A549 (cell line): ENCODE results near the gene RASL10A. TPM values are rescaled to one million over a fixed set of nuclear protein-coding genes. Genes with fewer than 3 reads are reported as not detected.

Source experiments
- ATAC-seq, 2 experiments: fragments of 200-7000 bp in 1 of 2; fragments of >200 bp in 1 of 2; cut with Nextera tagmentation in 1 of 2; cut with Tn5 transposase in 1 of 2; 3 replicates each; pipeline versions ENCODE4 v1.8.0 to v1.9.1; 2018 to 2020; ENCODE audit warnings: mild to moderate bottlenecking in 1 of 2, moderate library complexity in 1 of 2
- CTCF ChIA-PET: fragments of 300-600 bp; sonication (Branson Sonifier 250); formaldehyde crosslinking; extraction: SDS; loops from one replicate; lab custom pipeline; 2021; ENCODE audit warnings: antibody characterized with exemption, inconsistent platforms; lab: Yijun Ruan, JAX
- POLR2A ChIA-PET: fragments of 350-600 bp; formaldehyde crosslinking; extraction: SDS; loops from one replicate; lab custom pipeline; 2021; ENCODE audit warnings: antibody characterized with exemption, inconsistent platforms; lab: Yijun Ruan, JAX
- DNase-seq, 2 experiments: peaks; one replicate each; pipeline versions ENCODE4 v3.0.0 to v3.0.0-alpha.2; 2011 to 2016; ENCODE audit warnings: low read depth in 1 of 2, low spot score in 1 of 2
- FAIRE-seq: peaks from 2 replicates; lab custom pipeline; 2011; peaks lifted over from hg19 to GRCh38; lab: Jason Lieb, UNC
- H3K27ac ChIP-seq, 2 experiments: fragments of >200 bp; sonication (Bioruptor Twin); formaldehyde crosslinking; 3 replicates each; pipeline ENCODE4 v1.5.1; 2016 to 2017
- H3K4me1 ChIP-seq: fragments of >200 bp; sonication (Bioruptor Twin); formaldehyde crosslinking; 3 replicates; pipeline ENCODE4 v1.6.1; 2016
- H3K4me2 ChIP-seq: fragments of >200 bp; sonication (Bioruptor Twin); formaldehyde crosslinking; 3 replicates; pipeline ENCODE4 v1.6.1; 2016
- H3K4me3 ChIP-seq: fragments of >200 bp; sonication (Bioruptor Twin); formaldehyde crosslinking; 3 replicates; pipeline ENCODE4 v1.5.1; 2016
- H3K9me3 ChIP-seq: fragments of >200 bp; sonication (Bioruptor Twin); formaldehyde crosslinking; 3 replicates; pipeline ENCODE4 v1.6.1; 2016
- CEBPB ChIP-seq, 2 experiments: fragments of >200 bp in 1 of 2; sonication (Bioruptor Twin) in 1 of 2; formaldehyde crosslinking in 1 of 2; IDR thresholded peaks; 2 replicates each; pipeline ENCODE4 v1.6.1; 2012 to 2016
- CHD2 ChIP-seq: fragments of 150-350 bp; IDR thresholded peaks from 2 replicates; pipeline ENCODE4 v1.6.1; 2014; ENCODE audit warnings: low read length; ENCODE audit not compliant: partially characterized antibody
- EHF ChIP-seq: fragments of 250-450 bp; sonication (Bioruptor Pico); IDR thresholded peaks from 2 replicates; pipeline ENCODE4 v1.5.0; 2020; ENCODE audit warnings: mild to moderate bottlenecking
- EHMT2 ChIP-seq: fragments of 200-600 bp; sonication (generic); IDR thresholded peaks from 2 replicates; pipeline ENCODE4 v1.6.1; 2016; ENCODE audit warnings: antibody characterized with exemption, low read depth, mild to moderate bottlenecking, moderate library complexity
- EP300 ChIP-seq, 2 experiments: fragments of >200 bp; sonication (Bioruptor Twin); formaldehyde crosslinking; IDR thresholded peaks; 2 replicates in 1 of 2; 3 replicates in 1 of 2; pipeline ENCODE4 v1.6.1; 2016 to 2017
- ESRRA ChIP-seq: fragments of 150-350 bp; IDR thresholded peaks from 2 replicates; pipeline ENCODE4 v1.6.1; 2014; ENCODE audit warnings: mild to moderate bottlenecking, low read length, borderline replicate concordance
- FOSB ChIP-seq: fragments of 250-450 bp; sonication (Bioruptor Pico); IDR thresholded peaks from 2 replicates; pipeline ENCODE4 v1.5.0; 2020; ENCODE audit warnings: mild to moderate bottlenecking, moderate library complexity
- FOXS1 ChIP-seq: fragments of 250-450 bp; sonication (Bioruptor Pico); IDR thresholded peaks from 2 replicates; pipeline ENCODE4 v1.5.0; 2020; ENCODE audit warnings: mild to moderate bottlenecking, moderate library complexity
- HOXA7 ChIP-seq: fragments of 250-450 bp; sonication (Bioruptor Pico); IDR thresholded peaks from 2 replicates; pipeline ENCODE4 v1.5.0; 2020; ENCODE audit warnings: mild to moderate bottlenecking, moderate library complexity
- HOXB13 ChIP-seq: fragments of 250-450 bp; sonication (Bioruptor Pico); IDR thresholded peaks from 2 replicates; pipeline ENCODE4 v1.5.0; 2020; ENCODE audit warnings: low read depth, mild to moderate bottlenecking, moderate library complexity
- KDM5A ChIP-seq: fragments of 200-600 bp; sonication (generic); IDR thresholded peaks from 2 replicates; pipeline ENCODE4 v1.6.1; 2016; ENCODE audit warnings: antibody characterized with exemption, mild to moderate bottlenecking
- MAZ ChIP-seq: fragments of 150-350 bp; IDR thresholded peaks from 2 replicates; pipeline ENCODE4 v1.6.1; 2014; ENCODE audit warnings: antibody characterized with exemption, low read depth, low read length, borderline replicate concordance
- MYC ChIP-seq: IDR thresholded peaks from 2 replicates; pipeline ENCODE4 v1.6.1; 2012; ENCODE audit warnings: mild to moderate bottlenecking, inconsistent platforms, low read length, improper control_type of control experiment, borderline replicate concordance
- NFE2L2 ChIP-seq: fragments of 150-350 bp; conservative IDR thresholded peaks from 2 replicates; pipeline ENCODE4 v1.6.1; 2014; ENCODE audit warnings: low read length
- NR3C1 ChIP-seq: fragments of >200 bp; sonication (Bioruptor Twin); formaldehyde crosslinking; IDR thresholded peaks from 3 replicates; pipeline ENCODE4 v1.6.1; 2017
- RAD21 ChIP-seq, 2 experiments: fragments of >200 bp in 1 of 2; sonication (Bioruptor Twin) in 1 of 2; formaldehyde crosslinking in 1 of 2; IDR thresholded peaks in 1 of 2; conservative IDR thresholded peaks in 1 of 2; 2 replicates in 1 of 2; 3 replicates in 1 of 2; pipeline ENCODE4 v1.6.1; 2012 to 2018; ENCODE audit warnings: inconsistent platforms in 1 of 2
- SMC3 ChIP-seq: fragments of >200 bp; sonication (Bioruptor Twin); formaldehyde crosslinking; IDR thresholded peaks from 3 replicates; pipeline ENCODE4 v1.6.1; 2018; ENCODE audit warnings: inconsistent platforms
- TFCP2L1 ChIP-seq: fragments of 250-450 bp; sonication (Bioruptor Pico); IDR thresholded peaks from 2 replicates; pipeline ENCODE4 v1.5.0; 2021; ENCODE audit warnings: mild to moderate bottlenecking
- ZC3H11A ChIP-seq: fragments of 450-650 bp; IDR thresholded peaks from 2 replicates; pipeline ENCODE4 v1.6.1; 2014; ENCODE audit warnings: antibody characterized with exemption, mild to moderate bottlenecking
- ZFP36 ChIP-seq: fragments of 450-650 bp; IDR thresholded peaks from 2 replicates; pipeline ENCODE4 v1.6.1; 2014; ENCODE audit warnings: borderline replicate concordance; ENCODE audit not compliant: partially characterized antibody
- ZSCAN20 ChIP-seq: fragments of 250-450 bp; sonication (Bioruptor Pico); IDR thresholded peaks from 2 replicates; pipeline ENCODE4 v1.8.0; 2022; ENCODE audit warnings: mild to moderate bottlenecking, moderate library complexity
- WGBS: methylation state at CpG from one replicate; pipeline ENCODE4 v1.1.6; 2017; ENCODE audit errors: missing lambda C conversion rate; 5-methylcytosine and 5-hydroxymethylcytosine counted together
- polyA plus RNA-seq, 4 experiments: library from polyadenylated mRNA; depleted of rRNA in 3 of 4; stranded (reverse); fragments of >200 nt; fragmentation: RNase III in 1 of 4; extraction: RNeasy Plus Mini Kit Qiagen cat#74134 plus additional on column Dnase treatment in 1 of 4; gene quantifications; 2 replicates in 3 of 4; 3 replicates in 1 of 4; pipeline ENCODE4 v1.2.3, GENCODE V29; 2011 to 2017
- TF ChIP-seq, protein P1 (sequence below): fragments of 200-600 bp; sonication (generic); IDR thresholded peaks from 2 replicates; pipeline ENCODE4 v1.6.1; 2016; ENCODE audit warnings: antibody characterized with exemption, mild to moderate bottlenecking, moderate library complexity
- TF ChIP-seq, protein P2 (sequence below): fragments of 150-350 bp; IDR thresholded peaks from 2 replicates; pipeline ENCODE4 v1.6.1; 2014; ENCODE audit warnings: low read depth, mild to moderate bottlenecking, low read length
- TF ChIP-seq, protein P3 (sequence below): fragments of 450-650 bp; IDR thresholded peaks from 2 replicates; pipeline ENCODE4 v1.6.1; 2014; ENCODE audit warnings: antibody characterized with exemption
- TF ChIP-seq, protein P4 (sequence below): fragments of >200 bp; sonication (Bioruptor Twin); formaldehyde crosslinking; IDR thresholded peaks from 3 replicates; pipeline ENCODE4 v1.5.1; 2016

The RASL10A gene
- polyA plus RNA-seq, 2 of the 4 experiments (the other 2 are of a cell fraction) = 0.08 to 0.25 TPM

DNA sequence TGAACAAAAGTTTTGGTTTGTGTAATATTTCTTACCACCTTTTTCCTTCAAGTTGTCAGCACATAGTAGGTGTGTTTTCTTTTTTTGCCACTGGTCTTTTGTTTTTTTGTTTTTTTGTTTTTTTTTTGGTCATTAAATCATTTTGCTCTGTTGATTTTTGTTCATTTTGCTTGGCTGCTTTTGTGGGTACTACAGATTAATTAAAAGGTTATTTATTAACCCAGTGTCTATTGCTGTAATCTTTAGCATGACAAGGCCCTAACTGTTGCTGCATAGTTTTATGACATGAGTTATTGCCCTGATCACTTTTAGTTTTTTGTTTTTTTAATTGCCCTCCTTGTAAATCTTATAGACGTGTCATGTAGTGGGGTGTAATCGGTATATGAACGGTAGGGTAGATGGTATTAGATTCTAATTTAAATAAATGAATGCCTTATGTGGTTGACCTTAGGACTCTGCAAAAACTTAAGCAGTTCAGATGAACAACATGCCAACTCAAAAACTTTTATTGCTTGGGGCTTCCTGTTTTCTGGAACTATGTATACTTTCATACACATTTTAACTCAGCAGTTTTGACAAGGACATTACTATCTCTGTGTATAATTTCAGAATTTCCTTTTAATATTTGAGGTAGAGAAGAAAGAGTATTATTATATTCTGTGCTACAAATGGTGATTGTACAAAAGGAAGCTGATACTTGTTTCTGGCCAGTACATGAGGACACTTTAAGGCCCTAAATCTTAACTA, 39.5 kb downstream of the RASL10A start:
- FAIRE-seq (no peak), DNase-seq (no peak), ATAC-seq (no peak)
- peak overlapping the region; percentile 28 for H3K4me2 ChIP-seq
- no peak overlapping the region for H3K4me3 ChIP-seq
- H3K9me3 ChIP-seq = no peaks in the 10 kb centered on the region
- POLR2A ChIA-PET = no interaction called here
- no peak for TF ChIP-seq NR3C1
- no peak overlapping the region for H3K27ac ChIP-seq
- WGBS = 77% methylated on average over 3 of the region's 3 CpGs
- H3K4me1 ChIP-seq = peaks cover 39% of the 10 kb centered on the region
- CTCF ChIA-PET = interaction anchor here (1.3 kb wide), 1 partner anchor 25 kb away, joined by 7 read pairs; no protein-coding TSS in a partner anchor

DNA sequence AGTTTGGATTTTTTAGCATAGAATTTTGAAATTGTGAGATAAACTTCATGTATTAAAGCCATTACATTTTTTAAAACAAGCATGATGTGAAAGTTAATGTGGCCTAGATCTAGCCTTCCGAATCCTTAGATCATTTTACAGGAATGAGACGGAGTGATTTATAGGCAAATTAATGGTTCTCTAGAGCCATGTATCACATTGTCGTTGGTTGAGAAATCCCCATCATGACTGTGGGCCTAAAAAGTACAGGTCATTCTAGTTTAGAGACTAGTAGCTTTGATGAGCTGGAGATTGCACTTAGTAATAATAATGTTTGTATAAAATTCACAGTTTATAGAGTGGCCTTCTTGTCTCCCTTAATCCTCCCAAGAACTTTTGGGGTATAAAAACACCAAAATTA, 40.3 kb downstream of the RASL10A start:
- no peak overlapping the region for H3K4me3 ChIP-seq
- TF ChIP-seq, protein P1, sequence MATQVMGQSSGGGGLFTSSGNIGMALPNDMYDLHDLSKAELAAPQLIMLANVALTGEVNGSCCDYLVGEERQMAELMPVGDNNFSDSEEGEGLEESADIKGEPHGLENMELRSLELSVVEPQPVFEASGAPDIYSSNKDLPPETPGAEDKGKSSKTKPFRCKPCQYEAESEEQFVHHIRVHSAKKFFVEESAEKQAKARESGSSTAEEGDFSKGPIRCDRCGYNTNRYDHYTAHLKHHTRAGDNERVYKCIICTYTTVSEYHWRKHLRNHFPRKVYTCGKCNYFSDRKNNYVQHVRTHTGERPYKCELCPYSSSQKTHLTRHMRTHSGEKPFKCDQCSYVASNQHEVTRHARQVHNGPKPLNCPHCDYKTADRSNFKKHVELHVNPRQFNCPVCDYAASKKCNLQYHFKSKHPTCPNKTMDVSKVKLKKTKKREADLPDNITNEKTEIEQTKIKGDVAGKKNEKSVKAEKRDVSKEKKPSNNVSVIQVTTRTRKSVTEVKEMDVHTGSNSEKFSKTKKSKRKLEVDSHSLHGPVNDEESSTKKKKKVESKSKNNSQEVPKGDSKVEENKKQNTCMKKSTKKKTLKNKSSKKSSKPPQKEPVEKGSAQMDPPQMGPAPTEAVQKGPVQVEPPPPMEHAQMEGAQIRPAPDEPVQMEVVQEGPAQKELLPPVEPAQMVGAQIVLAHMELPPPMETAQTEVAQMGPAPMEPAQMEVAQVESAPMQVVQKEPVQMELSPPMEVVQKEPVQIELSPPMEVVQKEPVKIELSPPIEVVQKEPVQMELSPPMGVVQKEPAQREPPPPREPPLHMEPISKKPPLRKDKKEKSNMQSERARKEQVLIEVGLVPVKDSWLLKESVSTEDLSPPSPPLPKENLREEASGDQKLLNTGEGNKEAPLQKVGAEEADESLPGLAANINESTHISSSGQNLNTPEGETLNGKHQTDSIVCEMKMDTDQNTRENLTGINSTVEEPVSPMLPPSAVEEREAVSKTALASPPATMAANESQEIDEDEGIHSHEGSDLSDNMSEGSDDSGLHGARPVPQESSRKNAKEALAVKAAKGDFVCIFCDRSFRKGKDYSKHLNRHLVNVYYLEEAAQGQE = no peak
- TF ChIP-seq FOXS1 (CRISPR knock-in tag) (no peak), EP300 (IDR thresholded peaks at IDR 0.05) (no peak), SMC3 (no peak), KDM5A (no peak), HOXA7 (CRISPR knock-in tag) (no peak), EHF (no peak), TFCP2L1 (no peak), MAZ (no peak), ZC3H11A (no peak), FOSB (CRISPR knock-in tag) (no peak), RAD21 (conservative IDR thresholded peaks at IDR 0.05 in 1 of 2, IDR thresholded peaks at IDR 0.05 in 1 of 2) (no peak), MYC (no peak)
- TF ChIP-seq, all 56 proteins: peak for 0
- 76% methylated on average over 3 of the region's 3 CpGs for WGBS
- no peaks in the 10 kb centered on the region for H3K9me3 ChIP-seq
- no peak for DNase-seq
- ChIA-PET POLR2A (no interaction called here), CTCF (no interaction called here)
- H3K4me2 ChIP-seq = peak overlapping the region; percentile 28
- H3K4me1 ChIP-seq = peaks cover 47% of the 10 kb centered on the region
- no peak overlapping the region for H3K27ac ChIP-seq
- ATAC-seq = no peak
- FAIRE-seq = no peak

DNA sequence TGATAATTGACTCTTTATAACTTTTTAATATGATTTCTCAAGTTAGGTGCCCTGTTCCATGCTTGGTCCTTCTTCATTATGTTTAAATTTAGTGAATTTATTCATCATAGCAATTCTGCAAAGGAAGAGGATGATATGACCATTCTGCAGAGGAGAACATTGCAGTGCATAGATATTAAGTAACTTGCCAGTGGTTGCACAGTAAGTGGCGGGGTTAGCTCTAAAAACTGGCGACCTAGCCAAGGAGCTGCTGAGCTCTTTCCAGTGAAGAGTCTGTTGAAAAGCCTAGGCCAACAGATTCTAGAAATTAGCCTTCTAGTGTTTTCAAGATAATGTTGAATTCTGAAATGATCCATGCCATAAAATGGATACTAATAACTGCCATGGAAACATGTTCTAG, 42.9 kb downstream of the RASL10A start:
- Histone ChIP-seq H3K9me3 (no peaks in the 10 kb centered on the region), H3K4me3 (no peak overlapping the region), H3K4me1 (peaks cover 52% of the 10 kb centered on the region), H3K27ac (no peak overlapping the region), H3K4me2 (no peak overlapping the region; the same call in 2 of the 3 replicates)
- FAIRE-seq (no peak), ATAC-seq (no peak), DNase-seq (no peak)
- ChIA-PET CTCF (interaction anchor here (1.8 kb wide), 1 partner anchor 27 kb away, joined by 5 read pairs; no protein-coding TSS in a partner anchor), POLR2A (no interaction called here)
- 95% methylated on average over 2 of the region's 2 CpGs for WGBS
- TF ChIP-seq ESRRA (no peak), FOSB (CRISPR knock-in tag) (no peak), EHMT2 (no peak), FOXS1 (CRISPR knock-in tag) (no peak), EP300 (IDR thresholded peaks at IDR 0.05) (no peak), CEBPB (IDR thresholded peaks at IDR 0.05) (no peak), NR3C1 (no peak), HOXB13 (no peak), ZSCAN20 (CRISPR knock-in tag) (no peak), NFE2L2 (no peak), ZFP36 (no peak), CHD2 (no peak)
- TF ChIP-seq, protein P2, sequence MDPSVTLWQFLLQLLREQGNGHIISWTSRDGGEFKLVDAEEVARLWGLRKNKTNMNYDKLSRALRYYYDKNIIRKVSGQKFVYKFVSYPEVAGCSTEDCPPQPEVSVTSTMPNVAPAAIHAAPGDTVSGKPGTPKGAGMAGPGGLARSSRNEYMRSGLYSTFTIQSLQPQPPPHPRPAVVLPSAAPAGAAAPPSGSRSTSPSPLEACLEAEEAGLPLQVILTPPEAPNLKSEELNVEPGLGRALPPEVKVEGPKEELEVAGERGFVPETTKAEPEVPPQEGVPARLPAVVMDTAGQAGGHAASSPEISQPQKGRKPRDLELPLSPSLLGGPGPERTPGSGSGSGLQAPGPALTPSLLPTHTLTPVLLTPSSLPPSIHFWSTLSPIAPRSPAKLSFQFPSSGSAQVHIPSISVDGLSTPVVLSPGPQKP = no peak
- TF ChIP-seq, protein P3, sequence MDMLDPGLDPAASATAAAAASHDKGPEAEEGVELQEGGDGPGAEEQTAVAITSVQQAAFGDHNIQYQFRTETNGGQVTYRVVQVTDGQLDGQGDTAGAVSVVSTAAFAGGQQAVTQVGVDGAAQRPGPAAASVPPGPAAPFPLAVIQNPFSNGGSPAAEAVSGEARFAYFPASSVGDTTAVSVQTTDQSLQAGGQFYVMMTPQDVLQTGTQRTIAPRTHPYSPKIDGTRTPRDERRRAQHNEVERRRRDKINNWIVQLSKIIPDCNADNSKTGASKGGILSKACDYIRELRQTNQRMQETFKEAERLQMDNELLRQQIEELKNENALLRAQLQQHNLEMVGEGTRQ = no peak
- TF ChIP-seq, protein P4, sequence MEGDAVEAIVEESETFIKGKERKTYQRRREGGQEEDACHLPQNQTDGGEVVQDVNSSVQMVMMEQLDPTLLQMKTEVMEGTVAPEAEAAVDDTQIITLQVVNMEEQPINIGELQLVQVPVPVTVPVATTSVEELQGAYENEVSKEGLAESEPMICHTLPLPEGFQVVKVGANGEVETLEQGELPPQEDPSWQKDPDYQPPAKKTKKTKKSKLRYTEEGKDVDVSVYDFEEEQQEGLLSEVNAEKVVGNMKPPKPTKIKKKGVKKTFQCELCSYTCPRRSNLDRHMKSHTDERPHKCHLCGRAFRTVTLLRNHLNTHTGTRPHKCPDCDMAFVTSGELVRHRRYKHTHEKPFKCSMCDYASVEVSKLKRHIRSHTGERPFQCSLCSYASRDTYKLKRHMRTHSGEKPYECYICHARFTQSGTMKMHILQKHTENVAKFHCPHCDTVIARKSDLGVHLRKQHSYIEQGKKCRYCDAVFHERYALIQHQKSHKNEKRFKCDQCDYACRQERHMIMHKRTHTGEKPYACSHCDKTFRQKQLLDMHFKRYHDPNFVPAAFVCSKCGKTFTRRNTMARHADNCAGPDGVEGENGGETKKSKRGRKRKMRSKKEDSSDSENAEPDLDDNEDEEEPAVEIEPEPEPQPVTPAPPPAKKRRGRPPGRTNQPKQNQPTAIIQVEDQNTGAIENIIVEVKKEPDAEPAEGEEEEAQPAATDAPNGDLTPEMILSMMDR = no peak
